Caco-2 (cell line): ENCODE measurements around the gene LRRC40. TPM values are rescaled to one million over a fixed set of nuclear protein-coding genes. Genes with fewer than 3 reads are reported as not detected.

ENCODE experiments used
- BruUV-seq: library from RNA; stranded (reverse); fragments of 400-500 nt; replicated peaks from 2 replicates; lab custom pipeline; 2021; lab: Mats Ljungman, UMichigan
- CTCF ChIA-PET: fragments of 300-600 bp; sonication (Branson Sonifier 250); formaldehyde crosslinking; loops from one replicate; lab custom pipeline; 2022; ENCODE audit warnings: antibody characterized with exemption; lab: Charles Lee
- POLR2A ChIA-PET: fragments of 300-600 bp; sonication (Branson Sonifier 250); formaldehyde crosslinking; loops from one replicate; lab custom pipeline; 2022; ENCODE audit warnings: antibody characterized with exemption; lab: Charles Lee
- DNase-seq, 2 experiments: peaks; one replicate each; pipeline versions ENCODE4 v3.0.0 to v3.0.0-alpha.2; 2020 to 2022
- H3K27me3 ChIP-seq: replicated peaks from 2 replicates; pipeline ENCODE4 v1.6.0; 2011; ENCODE audit warnings: low read length; ENCODE audit not compliant: control insufficient read depth, insufficient read depth
- H3K36me3 ChIP-seq: 2 replicates; pipeline ENCODE4 v1.5.1; 2011; ENCODE audit warnings: low read length; ENCODE audit not compliant: control insufficient read depth, insufficient read depth
- H3K4me1 ChIP-seq: fragments of 250-450 bp; sonication (Bioruptor Pico); 2 replicates; pipeline ENCODE4 v1.5.1; 2020; ENCODE audit warnings: mild to moderate bottlenecking
- H3K4me3 ChIP-seq: 2 replicates; pipeline ENCODE4 v1.5.1; 2011; ENCODE audit warnings: low read depth, mild to moderate bottlenecking, control low read depth, low read length
- H3K9me3 ChIP-seq: fragments of 250-450 bp; sonication (Bioruptor Pico); 2 replicates; pipeline ENCODE4 v1.5.1; 2020; ENCODE audit warnings: mild to moderate bottlenecking, moderate library complexity
- H3K27ac Mint-ChIP-seq: one replicate; pipeline ENCODE4 v1.8.0; 2022; ENCODE audit warnings: mixed read lengths; ENCODE audit not compliant: unreplicated experiment
- H3K27me3 Mint-ChIP-seq: one replicate; pipeline ENCODE4 v1.8.0; 2022; ENCODE audit warnings: mixed read lengths; ENCODE audit not compliant: insufficient read depth, unreplicated experiment
- H3K36me3 Mint-ChIP-seq: one replicate; pipeline ENCODE4 v1.8.0; 2022; ENCODE audit warnings: mild to moderate bottlenecking, mixed read lengths; ENCODE audit not compliant: insufficient read depth, unreplicated experiment
- H3K4me1 Mint-ChIP-seq: one replicate; pipeline ENCODE4 v1.8.0; 2022; ENCODE audit warnings: low read depth, mixed read lengths; ENCODE audit not compliant: unreplicated experiment
- H3K4me3 Mint-ChIP-seq: one replicate; pipeline ENCODE4 v1.8.0; 2022; ENCODE audit warnings: mild to moderate bottlenecking, moderate library complexity, mixed read lengths; ENCODE audit not compliant: unreplicated experiment
- H3K9me3 Mint-ChIP-seq: one replicate; pipeline ENCODE4 v1.8.0; 2022; ENCODE audit warnings: mixed read lengths; ENCODE audit not compliant: unreplicated experiment
- intact Hi-C: fragments of 100-400 bp; cut with micrococcal nuclease; formaldehyde crosslinking; loops from one replicate; pipeline ENCODE4 v1.10.0; 2022; ENCODE audit not compliant: unreplicated experiment
- total RNA-seq: library from RNA; stranded (reverse); gene quantifications from 2 replicates; pipeline ENCODE4 v1.2.3, GENCODE V29; 2022
- TF ChIP-seq, protein P1 (sequence below), 2 experiments: fragments of 200-600 bp in 1 of 2; IDR thresholded peaks; 1 replicate in 1 of 2; 2 replicates in 1 of 2; pipeline versions ENCODE4 v1.5.1 to v1.8.0; 2011 to 2022; ENCODE audit warnings: antibody characterized with exemption in 1 of 2, control low read depth in 1 of 2, inconsistent platforms in 1 of 2, low read depth in 1 of 2, low read length in 1 of 2, mild to moderate bottlenecking in 1 of 2, moderate library complexity in 1 of 2; ENCODE audit not compliant: insufficient read depth in 1 of 2, severe bottlenecking in 1 of 2, unreplicated experiment in 1 of 2

LRRC40 gene
- total RNA-seq, 1 experiment from 2014 or later: 15.6 TPM

DNA sequence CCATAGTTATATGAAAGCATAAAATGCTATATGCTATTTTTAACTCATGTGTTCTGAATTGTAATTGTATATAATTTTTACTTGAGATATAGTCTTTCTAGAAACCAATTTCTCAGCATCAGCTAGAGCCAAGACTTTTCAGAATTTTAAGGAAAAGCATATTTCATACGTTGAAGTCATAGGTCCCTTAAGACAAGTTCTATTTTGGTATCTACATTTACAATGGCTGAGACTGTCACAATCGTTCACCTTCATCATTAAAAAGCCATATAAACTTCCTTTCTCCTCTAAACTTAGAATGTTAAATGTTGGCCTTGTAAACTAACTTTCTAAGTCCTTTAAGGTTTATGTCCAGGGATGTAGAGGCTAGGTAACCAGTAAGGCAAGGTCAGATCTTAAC lies 104.1 kb downstream of the LRRC40 start:
- no peaks in the 10 kb centered on the region for H3K36me3 Mint-ChIP-seq
- H3K4me1 Mint-ChIP-seq: no peaks in the 10 kb centered on the region
- H3K9me3 Mint-ChIP-seq: no peaks in the 10 kb centered on the region
- no peaks in the 10 kb centered on the region for H3K9me3 ChIP-seq
- H3K4me3 Mint-ChIP-seq: no peak overlapping the region
- no peaks in the 10 kb centered on the region for H3K4me1 ChIP-seq
- intact Hi-C loops: no loop called here
- no peaks in the 10 kb centered on the region for H3K27me3 Mint-ChIP-seq
- POLR2A ChIA-PET: no interaction called here
- DNase-seq: no peak
- no peaks in the 10 kb centered on the region for H3K27me3 ChIP-seq
- BruUV-seq: no TSS peak
- CTCF ChIA-PET: no interaction called here
- H3K36me3 ChIP-seq: no peaks in the 10 kb centered on the region
- TF ChIP-seq, protein P1, sequence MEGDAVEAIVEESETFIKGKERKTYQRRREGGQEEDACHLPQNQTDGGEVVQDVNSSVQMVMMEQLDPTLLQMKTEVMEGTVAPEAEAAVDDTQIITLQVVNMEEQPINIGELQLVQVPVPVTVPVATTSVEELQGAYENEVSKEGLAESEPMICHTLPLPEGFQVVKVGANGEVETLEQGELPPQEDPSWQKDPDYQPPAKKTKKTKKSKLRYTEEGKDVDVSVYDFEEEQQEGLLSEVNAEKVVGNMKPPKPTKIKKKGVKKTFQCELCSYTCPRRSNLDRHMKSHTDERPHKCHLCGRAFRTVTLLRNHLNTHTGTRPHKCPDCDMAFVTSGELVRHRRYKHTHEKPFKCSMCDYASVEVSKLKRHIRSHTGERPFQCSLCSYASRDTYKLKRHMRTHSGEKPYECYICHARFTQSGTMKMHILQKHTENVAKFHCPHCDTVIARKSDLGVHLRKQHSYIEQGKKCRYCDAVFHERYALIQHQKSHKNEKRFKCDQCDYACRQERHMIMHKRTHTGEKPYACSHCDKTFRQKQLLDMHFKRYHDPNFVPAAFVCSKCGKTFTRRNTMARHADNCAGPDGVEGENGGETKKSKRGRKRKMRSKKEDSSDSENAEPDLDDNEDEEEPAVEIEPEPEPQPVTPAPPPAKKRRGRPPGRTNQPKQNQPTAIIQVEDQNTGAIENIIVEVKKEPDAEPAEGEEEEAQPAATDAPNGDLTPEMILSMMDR (IDR thresholded peaks at IDR 0.05; ENCODE audit: insufficient read depth in 1 of 2, low read depth in 1 of 2, low read length in 1 of 2, severe bottlenecking in 1 of 2, unreplicated experiment in 1 of 2): no peak
- H3K27ac Mint-ChIP-seq: no peak overlapping the region
- H3K4me3 ChIP-seq: no peak overlapping the region

Other genes with a start within 250 kb of the LRRC40 start
- 116 and 119 TPM in 2 replicates for gene SRSF11, start 15.8 kb upstream of the LRRC40 start, total RNA-seq
- 13.1 and 14.4 TPM in 2 replicates for gene ANKRD13C, start 149.1 kb upstream of the LRRC40 start, total RNA-seq
- gene CTH, start 205.7 kb upstream of the LRRC40 start, total RNA-seq: 11.1 and 14.0 TPM in 2 replicates